Duodenal mucosa (tissue), 2 donors: ENCODE results near the gene LGALS14.

Experiments
- H3K27ac ChIP-seq: one replicate; pipeline ENCODE4 v1.7.0; 2013; ENCODE audit warnings: low read depth, low read length
- H3K27me3 ChIP-seq, 2 donors: one replicate each; pipeline ENCODE4 v1.7.0; 2013; ENCODE audit warnings: low read length in 2 of 2, control low read depth in 1 of 2; ENCODE audit not compliant: insufficient read depth in 2 of 2, control insufficient read depth in 1 of 2
- H3K36me3 ChIP-seq, 2 donors: one replicate each; pipeline ENCODE4 v1.7.0; 2013; ENCODE audit warnings: low read length in 2 of 2, control low read depth in 1 of 2; ENCODE audit not compliant: insufficient read depth in 2 of 2, control insufficient read depth in 1 of 2
- H3K4me1 ChIP-seq, 2 donors: one replicate each; pipeline ENCODE4 v1.7.0; 2013; ENCODE audit warnings: low read length in 2 of 2, control low read depth in 1 of 2; ENCODE audit not compliant: insufficient read depth in 2 of 2, control insufficient read depth in 1 of 2
- H3K4me3 ChIP-seq, 2 donors: one replicate each; pipeline ENCODE4 v1.7.0; 2013; ENCODE audit warnings: low read length in 2 of 2, low read depth in 1 of 2
- H3K9ac ChIP-seq, 2 donors: one replicate each; pipeline ENCODE4 v1.7.0; 2013; ENCODE audit warnings: low read length in 2 of 2, low read depth in 1 of 2
- H3K9me3 ChIP-seq, 2 donors: one replicate each; pipeline ENCODE4 v1.7.0; 2013; ENCODE audit warnings: low read length in 2 of 2, control low read depth in 1 of 2; ENCODE audit not compliant: control insufficient read depth in 1 of 2

Gene LGALS14

GRCh38 chr19:39738814-39739213 is 34.5 kb downstream of the LGALS14 start:
- no peak overlapping the region for H3K9ac ChIP-seq
- no peak overlapping the region for H3K27ac ChIP-seq
- H3K27me3 ChIP-seq = peaks cover 0 to 4% of the 10 kb centered on the region in 2 donors
- H3K4me3 ChIP-seq = no peak overlapping the region
- no peaks in the 10 kb centered on the region for H3K36me3 ChIP-seq
- no peaks in the 10 kb centered on the region for H3K9me3 ChIP-seq
- no peaks in the 10 kb centered on the region for H3K4me1 ChIP-seq

DNA sequence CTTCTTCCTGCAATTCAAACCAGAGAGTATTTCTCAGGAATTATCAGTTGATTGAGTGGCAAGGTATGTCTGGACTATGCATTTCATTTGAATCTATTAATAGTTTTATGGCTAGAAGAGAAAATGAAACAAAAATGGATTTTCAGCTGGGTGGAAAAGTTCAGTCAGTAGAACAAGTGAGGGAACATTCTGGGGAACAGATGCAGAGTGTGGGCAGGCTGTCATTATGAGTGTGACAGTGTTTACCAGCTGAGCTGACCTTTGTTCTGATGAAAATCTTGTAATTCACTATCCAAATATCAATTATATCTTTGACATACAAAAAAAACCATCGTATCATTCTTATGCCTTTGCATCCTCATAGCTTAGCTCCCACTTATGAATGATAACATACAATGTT is 36.1 kb downstream of the LGALS14 start:
- H3K4me3 ChIP-seq = no peak overlapping the region
- no peaks in the 10 kb centered on the region for H3K9me3 ChIP-seq
- H3K36me3 ChIP-seq = no peaks in the 10 kb centered on the region

GRCh38 chr19:39745643-39746042 is 41.4 kb downstream of the LGALS14 start:
- Histone ChIP-seq H3K27me3 (no peaks in the 10 kb centered on the region), H3K9me3 (no peaks in the 10 kb centered on the region), H3K9ac (no peak overlapping the region), H3K36me3 (no peaks in the 10 kb centered on the region), H3K4me3 (no peak overlapping the region), H3K4me1 (no peaks in the 10 kb centered on the region), H3K27ac (no peak overlapping the region)

More for the DNA sequence above, 36.1 kb downstream of the LGALS14 start:
- Histone ChIP-seq H3K9ac (no peak overlapping the region), H3K27me3 (peaks cover 0 to 4% of the 10 kb centered on the region in 2 donors), H3K27ac (no peak overlapping the region), H3K4me1 (no peaks in the 10 kb centered on the region)

DNA sequence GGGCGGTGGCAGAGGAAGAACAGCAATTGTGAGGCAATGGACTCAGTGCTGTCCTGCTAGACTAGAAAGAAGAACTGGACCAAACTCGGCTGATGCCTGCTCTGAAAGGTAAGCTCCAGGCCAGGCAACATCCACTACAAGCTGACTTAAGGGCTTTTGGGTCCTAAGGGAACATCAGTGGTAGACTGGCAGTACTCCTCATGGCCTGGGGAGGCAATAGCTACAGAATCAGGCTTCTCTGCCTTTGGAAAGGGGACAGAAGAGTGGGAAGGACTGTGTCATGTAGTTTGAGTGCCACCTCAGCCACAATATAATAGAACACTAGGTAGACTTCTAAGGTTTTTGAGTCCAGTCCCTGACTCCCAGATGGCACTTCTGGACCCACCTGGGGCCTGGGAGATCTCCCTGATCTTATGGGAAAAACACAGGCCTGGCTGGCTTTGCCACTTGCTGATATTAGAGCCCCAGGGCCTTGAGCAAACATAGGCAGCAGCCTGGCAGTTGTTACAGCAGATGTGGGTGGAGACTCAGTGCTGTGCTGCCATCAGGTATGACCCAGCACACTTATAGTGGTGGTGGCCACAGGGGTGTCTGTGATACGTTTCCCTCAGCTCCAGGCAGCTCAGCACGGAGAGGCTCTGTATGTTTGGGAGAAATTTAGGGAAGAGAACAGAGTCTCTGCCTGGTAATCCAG is 42.7 kb downstream of the LGALS14 start:
- Histone ChIP-seq H3K9ac (no peak overlapping the region), H3K4me1 (no peaks in the 10 kb centered on the region), H3K27me3 (no peaks in the 10 kb centered on the region), H3K9me3 (no peaks in the 10 kb centered on the region), H3K36me3 (no peaks in the 10 kb centered on the region), H3K4me3 (no peak overlapping the region), H3K27ac (no peak overlapping the region)

DNA sequence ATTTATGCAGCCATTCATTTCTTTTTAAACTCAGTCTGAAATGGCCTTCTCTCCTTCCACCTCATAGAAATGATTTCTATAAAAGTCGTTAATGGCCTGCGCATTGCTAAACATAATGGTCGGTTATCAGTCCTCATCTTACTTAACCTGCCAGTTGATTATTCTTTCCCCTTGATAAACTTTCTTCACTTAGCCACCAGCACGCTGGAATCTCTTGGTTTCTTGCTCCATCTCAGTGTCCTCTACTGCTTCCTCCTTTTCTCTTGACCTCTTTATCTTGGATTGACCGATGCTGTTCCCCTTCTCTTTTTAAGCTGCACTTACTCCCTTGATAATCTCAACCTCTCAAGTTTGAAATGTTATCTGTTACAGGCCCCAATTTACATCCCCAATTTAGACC is 45.7 kb downstream of the LGALS14 start:
- Histone ChIP-seq H3K4me1 (no peaks in the 10 kb centered on the region), H3K27me3 (no peaks in the 10 kb centered on the region), H3K36me3 (no peaks in the 10 kb centered on the region), H3K4me3 (no peak overlapping the region), H3K9ac (no peak overlapping the region), H3K27ac (no peak overlapping the region), H3K9me3 (no peaks in the 10 kb centered on the region)

DNA sequence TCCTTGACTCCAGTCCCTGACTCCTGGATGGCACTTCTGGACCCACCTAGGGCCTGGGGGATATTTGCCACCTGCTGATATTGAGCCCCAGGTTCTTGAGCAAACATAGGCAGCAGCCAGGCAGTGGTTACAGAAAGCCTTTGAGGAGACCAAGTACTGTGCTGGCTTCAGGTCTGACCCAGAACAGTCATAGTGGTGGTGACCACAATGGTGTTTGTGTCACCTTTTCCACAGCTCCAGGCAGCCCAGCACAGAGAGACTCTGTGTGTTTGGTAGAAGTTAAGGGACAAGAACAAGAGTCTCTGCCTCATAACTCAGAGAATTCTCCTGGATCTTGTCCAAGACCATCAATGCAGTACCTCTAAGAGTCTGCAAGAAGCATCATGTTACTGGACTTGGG is 48.1 kb downstream of the LGALS14 start:
- Histone ChIP-seq H3K9ac (no peak overlapping the region), H3K27me3 (no peaks in the 10 kb centered on the region), H3K27ac (no peak overlapping the region)

GRCh38 chr19:39752795-39753194 is 48.5 kb downstream of the LGALS14 start:
- no peak overlapping the region for H3K4me3 ChIP-seq
- no peaks in the 10 kb centered on the region for H3K9me3 ChIP-seq
- H3K9ac ChIP-seq = no peak overlapping the region
- H3K27ac ChIP-seq = no peak overlapping the region
- no peaks in the 10 kb centered on the region for H3K4me1 ChIP-seq
- no peaks in the 10 kb centered on the region for H3K27me3 ChIP-seq
- H3K36me3 ChIP-seq = no peaks in the 10 kb centered on the region

More for the DNA sequence above, 48.1 kb downstream of the LGALS14 start:
- Histone ChIP-seq H3K36me3 (no peaks in the 10 kb centered on the region), H3K4me1 (no peaks in the 10 kb centered on the region), H3K4me3 (no peak overlapping the region), H3K9me3 (no peaks in the 10 kb centered on the region)

DNA sequence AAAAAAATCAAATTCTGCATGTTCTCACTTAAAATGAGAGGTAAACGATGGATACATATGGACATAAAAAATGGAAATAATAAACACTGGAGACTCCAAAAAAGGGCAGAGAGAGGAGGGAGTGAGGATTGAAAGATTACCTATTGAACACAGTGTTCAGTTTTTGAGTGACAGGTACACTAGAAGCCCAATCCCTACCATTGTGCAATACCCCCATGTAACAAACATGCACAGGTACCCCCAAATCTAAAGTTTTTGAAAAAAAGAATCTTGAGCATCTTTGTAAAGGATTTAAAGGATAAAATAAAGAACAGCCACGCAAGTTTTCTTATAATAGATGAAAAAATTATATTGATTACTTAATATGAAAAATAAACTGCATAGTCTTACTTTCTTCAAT is 50.3 kb downstream of the LGALS14 start:
- no peaks in the 10 kb centered on the region for H3K9me3 ChIP-seq
- H3K27me3 ChIP-seq = no peaks in the 10 kb centered on the region

DNA sequence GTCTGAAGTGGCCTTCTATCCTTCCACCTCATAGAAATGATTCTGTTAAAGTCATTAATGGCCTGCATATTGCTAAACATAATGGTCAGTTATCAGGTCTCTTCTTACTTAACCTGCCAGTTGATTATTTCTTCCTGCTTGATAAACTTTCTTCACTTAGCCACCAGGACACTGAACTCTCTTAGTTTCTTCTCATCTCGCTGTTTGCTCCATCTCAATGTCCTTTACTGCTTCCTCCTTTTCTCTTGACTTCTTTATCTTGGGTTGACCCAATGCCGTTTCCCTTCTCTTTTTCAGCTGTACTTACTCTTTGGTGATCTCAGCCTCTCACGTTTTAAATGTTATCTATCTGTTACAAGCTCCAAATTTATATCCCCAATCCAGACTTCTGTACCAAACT is 50.7 kb downstream of the LGALS14 start:
- Histone ChIP-seq H3K9ac (no peak overlapping the region), H3K4me1 (no peaks in the 10 kb centered on the region), H3K27ac (no peak overlapping the region), H3K27me3 (no peaks in the 10 kb centered on the region), H3K4me3 (no peak overlapping the region), H3K36me3 (no peaks in the 10 kb centered on the region), H3K9me3 (no peaks in the 10 kb centered on the region)

More for the DNA sequence above, 50.3 kb downstream of the LGALS14 start:
- Histone ChIP-seq H3K4me3 (no peak overlapping the region), H3K9ac (no peak overlapping the region), H3K27ac (no peak overlapping the region), H3K4me1 (no peaks in the 10 kb centered on the region), H3K36me3 (no peaks in the 10 kb centered on the region)
